NCI-H524 (cell line): ENCODE results near the gene SERF1A.
"Not testable (repeated sequence)": the region's sequence is repeated elsewhere in the genome, so short reads cannot be mapped to it uniquely, and the experiment has no call there.

ENCODE experiments used
- DNase-seq, 2 experiments: peaks; one replicate each; lab custom pipeline; 2025; lab: John Stamatoyannopoulos, UW

Gene SERF1A

DNA sequence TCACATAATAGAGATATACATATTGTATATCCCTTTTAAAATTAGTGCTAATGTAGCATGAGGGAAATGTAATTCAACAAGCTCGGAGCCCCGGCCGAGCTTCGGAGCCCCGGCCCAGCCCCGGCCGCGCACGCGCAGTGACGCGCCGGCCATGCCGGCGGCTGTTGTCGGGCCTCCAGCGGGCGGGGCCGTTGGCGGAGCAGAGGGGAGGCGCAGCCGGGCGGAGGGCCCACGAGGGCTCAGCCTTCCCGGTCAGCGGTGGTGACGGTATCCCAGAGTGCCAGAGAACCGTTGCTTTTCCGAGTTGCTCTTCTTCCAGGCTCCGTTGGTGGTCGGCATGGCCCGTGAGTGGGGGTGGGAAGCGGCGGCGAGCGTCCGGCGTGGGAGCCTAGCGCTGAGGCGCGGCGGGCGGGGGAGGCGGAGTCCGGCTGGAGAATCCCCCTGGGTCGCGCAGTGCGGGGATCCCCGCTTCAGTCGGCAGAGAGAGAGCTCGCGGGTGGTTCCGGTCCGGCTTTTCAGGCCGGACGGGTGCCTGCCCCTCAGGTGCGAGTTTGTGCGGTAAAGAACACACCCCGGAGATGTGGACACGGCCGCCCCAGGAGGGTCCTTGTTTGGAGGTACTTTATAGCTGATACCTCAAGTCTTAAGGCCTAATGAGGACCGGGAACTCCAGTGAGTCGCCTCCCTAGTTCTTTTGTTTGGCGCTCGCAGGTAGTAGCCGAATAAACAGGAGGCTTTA is at the start of gene SERF1A:
Gene SERF1A, plus strand, starts transcription at position 137 of the 739 bp plus-strand sequence. Its CDS starts 201 bp downstream, at position 338.
- not testable (repeated sequence) for DNase-seq

GRCh38 chr5:70866778-70867177 is 33.7 kb upstream of the SERF1A start:
- not testable (repeated sequence) for DNase-seq

DNA sequence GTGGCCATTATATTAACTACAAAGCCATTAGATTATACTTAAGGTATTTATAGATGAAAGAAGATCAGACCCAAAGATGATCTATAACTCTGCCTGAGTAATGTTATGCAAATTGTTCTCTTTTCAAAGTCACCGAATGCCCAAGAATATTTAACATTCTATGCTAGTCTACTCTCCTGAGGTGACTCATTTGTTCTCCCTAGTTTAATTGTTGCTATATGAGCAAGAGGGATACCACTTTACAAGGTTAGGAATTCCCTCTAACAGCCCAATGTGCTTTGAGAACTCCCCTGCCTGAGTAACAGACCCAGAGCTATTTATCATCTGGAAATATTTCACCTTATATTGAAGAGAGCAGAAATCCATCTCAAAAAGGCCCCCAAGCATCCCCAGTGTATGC is 29.8 kb upstream of the SERF1A start:
- not testable (repeated sequence) for DNase-seq

GRCh38 chr5:70896076-70896475 is 4.4 kb upstream of the SERF1A start:
- DNase-seq: not testable (repeated sequence)

GRCh38 chr5:70901272-70901571 is 753 bp downstream of the SERF1A start:
- not testable (repeated sequence) for DNase-seq

DNA sequence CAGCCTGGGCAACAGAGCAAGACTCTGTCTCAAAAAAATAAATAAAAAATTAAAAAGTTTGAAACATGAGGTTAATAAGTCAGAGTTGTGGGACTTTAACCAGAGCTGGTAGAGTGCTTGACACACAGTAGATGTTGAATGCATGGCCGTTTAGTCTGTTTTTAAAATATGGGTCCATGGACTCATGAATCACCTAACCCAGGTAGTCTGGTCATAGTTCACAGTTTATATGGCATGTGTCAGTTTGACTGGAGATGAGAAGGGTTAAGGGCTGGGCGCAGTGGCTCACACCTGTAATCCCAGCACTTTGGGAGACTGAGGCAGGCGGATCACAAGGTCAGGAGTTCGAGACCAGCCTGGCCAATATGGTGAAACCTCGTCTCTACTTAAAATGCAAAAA is 6.2 kb downstream of the SERF1A start:
- not testable (repeated sequence) for DNase-seq

DNA sequence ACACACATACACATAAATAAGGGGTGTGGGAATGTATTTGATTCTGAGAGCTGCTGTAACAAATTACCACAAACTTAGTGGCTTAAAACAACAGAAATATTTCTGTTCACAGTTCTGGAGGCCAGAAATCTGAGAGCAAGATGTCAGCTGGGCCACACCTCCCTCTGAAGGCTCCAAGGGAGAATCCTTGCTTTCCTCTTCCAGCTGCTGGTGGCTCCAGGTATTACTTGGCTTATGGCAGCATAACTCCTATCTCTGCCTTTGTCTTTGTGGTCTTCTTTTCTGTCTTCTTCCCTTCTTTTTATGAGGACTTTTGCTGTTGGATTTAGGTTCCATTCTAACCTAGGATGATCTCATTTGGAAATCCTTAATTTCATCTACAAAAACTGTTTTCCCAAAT is 16.4 kb downstream of the SERF1A start:
- not testable (repeated sequence) for DNase-seq

GRCh38 chr5:70925211-70925562 is 24.7 kb downstream of the SERF1A start:
- not testable (repeated sequence) for DNase-seq

DNA sequence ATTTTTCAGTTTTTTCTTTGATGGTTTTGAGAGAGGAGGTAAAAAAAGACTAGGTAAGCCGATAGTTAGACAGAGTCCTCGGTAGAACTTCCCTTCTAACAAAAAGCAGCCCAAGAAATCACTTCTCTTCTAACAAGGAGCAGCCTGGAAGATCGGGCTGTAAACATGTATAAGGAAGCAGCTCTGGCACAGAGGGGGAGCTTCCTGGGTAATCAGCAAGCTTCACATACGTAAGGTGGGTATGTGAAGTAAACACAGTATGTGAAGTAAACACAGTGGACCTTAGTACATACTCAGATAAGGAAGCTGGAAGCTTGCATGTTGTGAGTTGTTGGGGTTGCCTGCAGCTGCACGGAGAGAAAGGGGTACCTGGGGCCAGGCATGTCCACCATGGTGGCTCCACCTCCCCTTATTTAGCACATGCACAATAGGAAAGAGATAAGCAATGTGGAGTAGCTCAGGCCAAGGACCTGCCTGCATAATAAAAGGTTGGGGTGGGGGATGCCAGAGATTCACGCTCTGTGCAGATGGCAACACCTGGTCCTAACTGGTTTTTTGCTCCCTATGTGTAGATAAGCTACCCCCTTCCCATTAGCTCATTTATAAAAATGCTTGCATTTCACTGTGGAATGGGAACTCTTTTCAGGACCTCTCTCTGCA is 31.4 kb downstream of the SERF1A start:
- DNase-seq: not testable (repeated sequence)

DNA sequence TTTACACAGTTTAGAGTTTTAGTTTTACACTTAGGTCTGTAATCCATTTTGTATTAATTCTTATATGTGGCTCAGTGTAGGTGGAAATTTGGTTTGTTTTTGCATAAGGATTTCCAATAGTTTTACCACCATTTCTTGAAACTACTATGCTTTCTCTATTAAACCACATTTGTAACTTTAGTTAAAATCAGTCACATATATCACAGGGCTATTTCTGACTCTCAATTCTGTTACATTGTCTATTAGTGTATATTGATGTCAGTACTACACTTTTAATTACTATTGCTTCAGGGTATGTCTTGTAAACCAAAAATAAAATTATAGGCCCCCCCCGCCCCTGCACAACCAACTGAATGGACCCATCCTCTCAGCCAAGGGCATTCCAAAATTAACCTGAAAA is 32.1 kb downstream of the SERF1A start:
- not testable (repeated sequence) for DNase-seq

GRCh38 chr5:70953068-70953467 is 52.6 kb downstream of the SERF1A start:
- not testable (repeated sequence) for DNase-seq
